Stimulated activated CD4-positive, alpha-beta T cell treated with anti-CD3 and anti-CD28 coated beads, Interleukin-4, amount 100 ng/mL, for 4 hours (primary cell): ENCODE data around the gene PMP22.
"Not testable (repeated sequence)": the region's sequence is repeated elsewhere in the genome, so short reads cannot be mapped to it uniquely, and the experiment has no call there.

Experiments used
- DNase-seq, 2 experiments: peaks; one replicate each; pipeline ENCODE4 v3.0.0-alpha.2; 2020

PMP22 gene

DNA sequence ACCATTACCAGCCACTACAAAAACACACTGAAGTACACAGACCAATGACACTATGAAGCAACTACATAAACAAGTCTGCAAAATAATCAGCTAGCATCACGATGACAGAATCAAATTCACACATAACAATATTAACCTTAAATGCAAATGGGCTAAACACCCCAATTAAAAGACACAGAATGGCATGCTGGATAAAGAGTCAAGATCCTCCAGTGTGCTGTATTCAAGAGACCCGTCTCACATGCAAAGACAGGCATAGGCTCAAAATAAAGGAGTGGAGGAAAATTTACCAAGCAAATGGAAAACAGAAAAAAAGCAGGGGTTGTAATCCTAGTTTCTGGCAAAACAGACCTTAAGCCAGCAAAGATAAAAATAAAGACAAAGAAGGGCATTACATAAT, 64.6 kb downstream of the PMP22 start:
- DNase-seq, result not testable (repeated sequence)

DNA sequence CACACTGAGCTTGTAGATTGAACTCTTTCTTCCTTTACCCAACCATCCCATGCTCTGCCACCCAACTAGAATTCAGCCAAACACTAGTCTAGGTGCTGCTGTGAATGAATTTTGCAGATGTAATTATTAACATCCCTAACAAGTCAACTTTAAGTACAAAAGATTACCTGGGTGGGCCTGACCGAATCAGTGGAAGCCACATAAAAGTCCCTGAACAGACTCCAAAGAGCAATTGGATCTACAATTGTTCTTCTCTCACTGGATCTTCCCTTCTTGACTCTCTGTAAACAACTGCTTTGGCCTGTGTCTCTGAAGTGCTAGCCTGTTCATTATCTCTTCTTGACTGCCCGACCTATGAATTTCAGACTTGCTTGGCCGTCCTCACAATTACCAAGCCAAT, 67.9 kb downstream of the PMP22 start:
- no peak for DNase-seq

DNA sequence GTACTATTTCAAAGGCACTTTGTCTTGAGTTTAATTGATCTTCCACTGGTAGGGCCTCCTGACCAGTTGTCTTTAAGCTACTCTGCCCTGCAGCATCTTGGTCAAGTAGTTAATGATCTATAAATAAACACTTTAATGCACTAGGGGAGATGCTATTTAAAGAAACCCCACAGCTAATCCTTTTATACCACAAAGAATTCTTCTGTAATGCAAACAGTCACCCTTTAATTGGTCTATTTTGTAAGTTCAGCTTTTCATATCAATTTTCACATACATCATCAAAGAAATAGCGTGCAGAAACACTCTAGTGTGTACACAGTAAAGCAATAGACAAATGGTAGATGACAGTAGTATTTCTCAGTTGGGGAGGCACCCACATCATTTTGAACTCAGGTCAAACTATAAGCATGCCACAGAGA, 70.3 kb downstream of the PMP22 start:
- DNase-seq, result no peak

DNA sequence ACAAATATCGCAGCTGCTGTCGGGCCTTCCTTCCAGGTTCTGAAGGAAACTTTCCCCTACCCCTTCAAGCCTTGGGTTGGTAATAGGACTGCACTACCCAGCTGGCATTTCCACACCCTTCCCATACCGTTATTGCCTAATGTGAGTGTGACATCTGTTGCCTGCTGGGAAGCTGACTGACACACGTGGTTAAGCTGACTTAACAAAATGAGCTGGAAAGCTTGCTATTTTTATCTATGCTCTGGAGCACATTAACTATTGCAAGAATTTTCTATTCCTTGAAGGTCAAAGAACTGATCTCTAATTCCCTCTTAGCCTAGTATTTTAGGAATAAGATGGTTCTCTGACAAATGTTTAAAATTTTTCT, 79.5 kb downstream of the PMP22 start:
- no peak for DNase-seq

DNA sequence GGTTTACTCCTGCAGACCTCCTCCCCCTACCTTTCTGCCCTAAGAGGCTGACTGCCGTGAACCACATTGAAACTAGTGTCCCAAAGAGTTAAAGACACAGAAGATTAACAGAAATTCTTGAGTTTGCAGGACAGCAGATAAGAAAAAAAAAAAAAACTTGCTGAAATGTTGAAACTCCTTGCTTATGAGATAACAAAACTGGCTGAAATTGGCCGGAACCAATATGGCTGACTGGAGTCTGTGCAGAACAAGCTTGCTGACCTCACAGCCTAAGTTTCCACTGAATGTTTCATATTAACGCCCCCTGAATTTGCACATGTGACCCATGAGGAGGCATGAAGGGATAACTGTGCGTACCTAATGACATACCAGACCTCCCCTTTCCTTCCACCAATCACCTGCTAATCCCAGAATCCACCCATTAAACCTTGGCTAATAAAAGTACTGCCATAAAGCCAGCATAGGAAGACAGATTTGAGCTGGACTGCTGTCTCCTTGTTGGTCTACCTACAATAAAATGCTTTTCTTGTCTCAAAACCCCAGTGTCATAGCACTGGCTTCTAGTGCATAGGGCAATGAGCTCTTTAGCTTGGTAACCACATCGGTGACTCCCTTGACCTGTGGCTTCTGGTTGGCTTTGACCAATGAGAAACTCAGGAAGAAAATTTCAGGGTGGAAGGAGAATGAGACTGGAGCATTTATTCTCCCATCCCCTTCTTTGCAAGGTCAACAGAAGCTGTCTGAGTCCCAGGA, 80.1 kb downstream of the PMP22 start:
- no peak for DNase-seq

DNA sequence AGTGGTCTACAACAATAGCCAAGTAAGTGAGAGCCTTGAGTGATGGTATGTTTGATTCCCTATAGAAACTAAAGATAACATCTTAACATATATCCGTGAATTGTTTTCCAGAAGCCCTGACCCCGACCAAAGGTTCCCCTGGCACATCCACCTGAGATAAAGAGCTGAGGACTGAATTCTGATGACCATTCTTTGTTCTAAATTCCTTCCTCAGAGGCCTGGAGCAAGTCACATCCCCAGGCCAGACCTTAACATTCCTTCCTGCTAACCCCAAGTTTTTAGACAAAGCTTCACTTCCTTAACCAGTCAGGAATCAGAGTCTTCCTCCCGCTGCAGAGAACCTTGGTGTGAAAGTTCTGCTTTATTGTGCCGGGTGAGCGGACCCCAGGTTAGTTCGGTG, 83.3 kb downstream of the PMP22 start:
- no peak for DNase-seq

DNA sequence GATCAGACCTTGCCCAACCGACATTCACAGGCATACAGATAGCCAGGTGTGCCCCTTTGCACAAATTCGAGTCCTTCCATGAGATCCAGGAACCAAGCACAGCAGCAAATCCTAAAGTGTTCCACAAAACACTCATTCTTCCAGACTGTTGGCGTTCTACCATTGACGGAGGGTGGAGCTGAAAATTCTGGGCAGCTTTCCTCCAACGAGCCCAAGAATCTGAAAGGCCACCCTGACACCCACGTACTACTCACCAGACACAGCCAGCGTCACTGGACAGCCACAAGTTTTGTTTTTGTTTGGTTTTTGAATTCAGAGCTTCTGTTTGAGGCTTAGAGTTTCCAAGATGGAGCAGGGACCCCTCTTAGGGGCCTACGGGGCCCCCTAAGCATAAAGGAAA, 83.8 kb downstream of the PMP22 start:
- no peak for DNase-seq

DNA sequence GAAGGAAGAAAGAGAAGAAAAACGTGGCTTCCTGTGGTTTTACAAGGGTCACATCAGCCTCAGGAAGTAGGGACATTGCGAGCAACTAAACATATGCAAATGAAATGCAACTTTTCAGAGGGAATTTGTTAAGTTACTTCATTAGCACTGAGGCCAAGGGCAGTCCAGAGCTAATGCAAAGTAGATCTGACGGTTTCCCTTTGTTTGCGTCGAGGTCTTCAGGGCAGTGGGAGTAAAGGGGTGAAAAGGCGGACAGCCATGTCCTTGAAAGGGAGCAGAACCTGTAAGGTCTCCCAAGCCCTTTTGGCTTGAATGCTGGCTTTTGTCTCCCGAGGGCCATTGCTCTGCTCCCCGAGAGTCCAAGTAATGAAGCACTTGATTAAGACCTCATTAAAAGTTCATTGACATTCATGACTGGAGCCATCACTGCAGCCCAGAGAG, 85.0 kb downstream of the PMP22 start:
- no peak for DNase-seq
